Measurements from ENCODE around the gene STRBP. TPM values are rescaled to one million over a fixed set of nuclear protein-coding genes. Genes with fewer than 3 reads are reported as not detected.
"Not testable (repeated sequence)": the region's sequence is repeated elsewhere in the genome, so short reads cannot be mapped to it uniquely, and the experiment has no call there.

Gene STRBP
- total and polyA plus RNA-seq, 2 donors from 2014 or later: 21.6 to 30.7 TPM

GRCh38 chr9:123251324-123251723 is 17.1 kb downstream of the STRBP start:
- no peak overlapping the region for H3K9ac ChIP-seq (ENCODE audit: low read length in 3 of 3)
- no peaks in the 10 kb centered on the region for H3K36me3 ChIP-seq (ENCODE audit: control insufficient read depth in 2 of 3, insufficient read depth in 3 of 3, low read length in 3 of 3)
- no peaks in the 10 kb centered on the region for H3K27me3 ChIP-seq (ENCODE audit: control insufficient read depth, insufficient read depth, low read length)
- TF ChIP-seq CTCF (IDR thresholded peaks at IDR 0.05; ENCODE audit: borderline replicate concordance, extremely low read depth, insufficient read depth): no peak
- no peak overlapping the region for H3K27ac ChIP-seq (ENCODE audit: low read depth in 2 of 2, low read length in 2 of 2)
- H3K9me3 ChIP-seq (ENCODE audit: control insufficient read depth in 2 of 3, insufficient read depth in 1 of 3, low read length in 3 of 3): no peaks in the 10 kb centered on the region
- intact Hi-C loops (cut with DNase I): no loop called here
- no peaks in the 10 kb centered on the region for H3K4me1 ChIP-seq (ENCODE audit: control insufficient read depth in 2 of 3, insufficient read depth in 2 of 3, low read depth in 1 of 3, low read length in 3 of 3)
- H3K4me3 ChIP-seq (ENCODE audit: low read length in 3 of 3): no peak overlapping the region
- no peak for DNase-seq
- no peak for FAIRE-seq

- Histone ChIP-seq H3K27me3 (ENCODE audit: control insufficient read depth, insufficient read depth, low read length) (no peaks in the 10 kb centered on the region), H3K27ac (ENCODE audit: low read depth in 2 of 2, low read length in 2 of 2) (no peak overlapping the region), H3K9ac (ENCODE audit: low read length in 3 of 3) (no peak overlapping the region), H3K4me1 (ENCODE audit: control insufficient read depth in 2 of 3, insufficient read depth in 2 of 3, low read depth in 1 of 3, low read length in 3 of 3) (no peaks in the 10 kb centered on the region), H3K4me3 (ENCODE audit: low read length in 3 of 3) (no peak overlapping the region), H3K36me3 (ENCODE audit: control insufficient read depth in 2 of 3, insufficient read depth in 3 of 3, low read length in 3 of 3) (no peaks in the 10 kb centered on the region), H3K9me3 (ENCODE audit: control insufficient read depth in 2 of 3, insufficient read depth in 1 of 3, low read length in 3 of 3) (no peaks in the 10 kb centered on the region)
- FAIRE-seq (no peak), DNase-seq (no peak)
- TF ChIP-seq CTCF (IDR thresholded peaks at IDR 0.05; ENCODE audit: borderline replicate concordance, extremely low read depth, insufficient read depth): no peak
- intact Hi-C loops (cut with DNase I): no loop called here
These were observed 17.9 kb downstream of the STRBP start for GRCh38 chr9:123250504-123250903.

- DNase-seq; FAIRE-seq; H3K9me3 ChIP-seq (ENCODE audit: control insufficient read depth in 2 of 3, insufficient read depth in 1 of 3, low read length in 3 of 3); H3K4me3 ChIP-seq (ENCODE audit: low read length in 3 of 3); H3K27ac ChIP-seq (ENCODE audit: low read depth in 2 of 2, low read length in 2 of 2); H3K36me3 ChIP-seq (ENCODE audit: control insufficient read depth in 2 of 3, insufficient read depth in 3 of 3, low read length in 3 of 3); intact Hi-C loops (cut with DNase I); H3K9ac ChIP-seq (ENCODE audit: low read length in 3 of 3); H3K4me1 ChIP-seq (ENCODE audit: control insufficient read depth in 2 of 3, insufficient read depth in 2 of 3, low read depth in 1 of 3, low read length in 3 of 3); H3K27me3 ChIP-seq (ENCODE audit: control insufficient read depth, insufficient read depth, low read length): not testable (repeated sequence)
These were observed 19.2 kb downstream of the STRBP start for GRCh38 chr9:123249162-123249561.

- no peak for FAIRE-seq
- Histone ChIP-seq H3K4me3 (ENCODE audit: low read length in 3 of 3) (no peak overlapping the region), H3K27me3 (ENCODE audit: control insufficient read depth, insufficient read depth, low read length) (no peaks in the 10 kb centered on the region), H3K36me3 (ENCODE audit: control insufficient read depth in 2 of 3, insufficient read depth in 3 of 3, low read length in 3 of 3) (no peaks in the 10 kb centered on the region), H3K4me1 (ENCODE audit: control insufficient read depth in 2 of 3, insufficient read depth in 2 of 3, low read depth in 1 of 3, low read length in 3 of 3) (no peaks in the 10 kb centered on the region), H3K9ac (ENCODE audit: low read length in 3 of 3) (no peak overlapping the region), H3K27ac (ENCODE audit: low read depth in 2 of 2, low read length in 2 of 2) (no peak overlapping the region), H3K9me3 (ENCODE audit: control insufficient read depth in 2 of 3, insufficient read depth in 1 of 3, low read length in 3 of 3) (peaks cover 0 to 4% (median 0%) of the 10 kb centered on the region in 3 donors)
- no peak for DNase-seq
- TF ChIP-seq CTCF (IDR thresholded peaks at IDR 0.05; ENCODE audit: borderline replicate concordance, extremely low read depth, insufficient read depth): no peak
- intact Hi-C loops (cut with DNase I): no loop called here
These were observed 19.8 kb downstream of the STRBP start for GRCh38 chr9:123248630-123249029.

Data from kidney (tissue), 14 donors.